Endothelial cell of umbilical vein (primary cell): ENCODE results near the gene LEAP2. TPM values are rescaled to one million over a fixed set of nuclear protein-coding genes. Genes with fewer than 3 reads are reported as not detected.

Experiments used
- BruUV-seq: library from RNA; stranded (reverse); fragments of 400-500 nt; replicated peaks from 2 replicates; lab custom pipeline; 2021; lab: Mats Ljungman, UMichigan
- CTCF ChIA-PET: fragments of 300-600, 350-600 bp; sonication (Branson Sonifier 250); formaldehyde crosslinking; loops from one replicate; lab custom pipeline; 2021; ENCODE audit warnings: antibody characterized with exemption, inconsistent platforms; lab: Charles Lee
- POLR2A ChIA-PET: fragments of 300-600, 350-600 bp; sonication (Branson Sonifier 250); formaldehyde crosslinking; loops from one replicate; lab custom pipeline; 2021; ENCODE audit warnings: antibody characterized with exemption, inconsistent platforms; lab: Charles Lee
- DNase-seq: peaks from one replicate; pipeline ENCODE4 v3.0.0-alpha.2; 2011; ENCODE audit warnings: low read depth, low spot score
- FAIRE-seq: peaks from 2 replicates; lab custom pipeline; 2011; peaks lifted over from hg19 to GRCh38; lab: Jason Lieb, UNC
- H2AFZ ChIP-seq: 2 replicates; pipeline ENCODE4 v1.6.0; 2012; ENCODE audit warnings: low read depth, low read length, control low read depth, inconsistent platforms
- H3K27ac ChIP-seq: 2 replicates; pipeline ENCODE4 v1.5.1; 2011; ENCODE audit warnings: low read depth, mild to moderate bottlenecking, control low read depth, low read length, moderate library complexity; ENCODE audit not compliant: insufficient read depth
- H3K27me3 ChIP-seq, 2 experiments: 2 replicates each; pipeline versions ENCODE4 v1.6.0 to v1.6.1; 2011; ENCODE audit warnings: low read length in 2 of 2, mixed read lengths in 1 of 2; ENCODE audit not compliant: control insufficient read depth in 2 of 2, insufficient read depth in 2 of 2
- H3K36me3 ChIP-seq, 2 experiments: 2 replicates in 1 of 2; 3 replicates in 1 of 2; pipeline ENCODE4 v1.5.1; 2011; ENCODE audit warnings: low read length in 2 of 2, mild to moderate bottlenecking in 1 of 2, moderate library complexity in 1 of 2; ENCODE audit not compliant: control insufficient read depth in 2 of 2, insufficient read depth in 2 of 2; ENCODE audit errors: extremely low read depth in 1 of 2
- H3K4me1 ChIP-seq: 3 replicates; pipeline ENCODE4 v1.5.1; 2011; ENCODE audit warnings: mild to moderate bottlenecking, low read length; ENCODE audit not compliant: control insufficient read depth, insufficient read depth; ENCODE audit errors: extremely low read depth
- H3K4me2 ChIP-seq: 2 replicates; pipeline ENCODE4 v1.6.1; 2011; ENCODE audit warnings: low read length, control low read depth, mixed read lengths; ENCODE audit not compliant: insufficient read depth
- H3K4me3 ChIP-seq, 3 experiments: fragments of 200-600 bp in 1 of 3; sonication (generic), shearing (Covaris generic) in 1 of 3; replicated peaks in 1 of 3; 2 replicates each; pipeline ENCODE4 v1.5.1; 2011 to 2016; ENCODE audit warnings: control low read depth in 3 of 3, low read length in 3 of 3, mild to moderate bottlenecking in 2 of 3, inconsistent platforms in 1 of 3, low read depth in 1 of 3, moderate library complexity in 1 of 3; ENCODE audit not compliant: insufficient read depth in 1 of 3
- H3K79me2 ChIP-seq: 2 replicates; pipeline ENCODE4 v1.6.0; 2012; ENCODE audit warnings: low read length, inconsistent platforms; ENCODE audit not compliant: control insufficient read depth, insufficient read depth
- H3K9ac ChIP-seq: replicated peaks from 2 replicates; pipeline ENCODE3; 2011; ENCODE audit warnings: low read length, control low read depth; ENCODE audit not compliant: insufficient read depth; ENCODE audit errors: extremely low read depth
- H3K9me1 ChIP-seq: replicated peaks from 3 replicates; pipeline ENCODE4 v1.6.0; 2011; ENCODE audit warnings: mild to moderate bottlenecking, low read length; ENCODE audit not compliant: control insufficient read depth, insufficient read depth; ENCODE audit errors: extremely low read depth
- H3K9me3 ChIP-seq: replicated peaks from 2 replicates; pipeline ENCODE4 v1.5.1; 2012; ENCODE audit warnings: low read length, inconsistent platforms; ENCODE audit not compliant: control insufficient read depth, insufficient read depth
- H4K20me1 ChIP-seq: replicated peaks from 2 replicates; pipeline ENCODE3; 2011; ENCODE audit warnings: mild to moderate bottlenecking, low read length; ENCODE audit not compliant: control insufficient read depth, insufficient read depth; ENCODE audit errors: extremely low read depth
- CTCF ChIP-seq, 2 donors: IDR thresholded peaks; 1 replicate in 1 of 2; 2 replicates in 1 of 2; pipeline ENCODE4 v1.5.1; 2011; ENCODE audit warnings: low read length in 2 of 2, mild to moderate bottlenecking in 2 of 2, moderate library complexity in 2 of 2, control low read depth in 1 of 2, inconsistent platforms in 1 of 2, low read depth in 1 of 2; ENCODE audit not compliant: insufficient read depth in 1 of 2; ENCODE audit errors: extremely low read depth in 1 of 2
- EZH2 ChIP-seq: IDR thresholded peaks from 2 replicates; pipeline ENCODE4 v1.6.1; 2012; ENCODE audit warnings: borderline replicate concordance, low read depth, mild to moderate bottlenecking, moderate library complexity, low read length, inconsistent platforms; ENCODE audit not compliant: severe bottlenecking
- FOS ChIP-seq: IDR thresholded peaks from 2 replicates; pipeline ENCODE4 v1.6.1; 2011; ENCODE audit warnings: mild to moderate bottlenecking, low read length, moderate library complexity, borderline replicate concordance; ENCODE audit not compliant: insufficient read depth
- GATA2 ChIP-seq: IDR thresholded peaks from 2 replicates; pipeline ENCODE4 v1.7.0; 2011; ENCODE audit warnings: low read depth, mild to moderate bottlenecking, moderate library complexity, mixed read lengths, low read length; ENCODE audit not compliant: insufficient read length, insufficient read depth
- JUN ChIP-seq: IDR thresholded peaks from 2 replicates; pipeline ENCODE4 v1.6.1; 2011; ENCODE audit warnings: borderline replicate concordance, low read depth; ENCODE audit not compliant: insufficient read length, insufficient read depth
- MAX ChIP-seq: IDR thresholded peaks from 2 replicates; pipeline ENCODE4 v1.6.1; 2011; ENCODE audit not compliant: insufficient read depth, insufficient read length
- MYC ChIP-seq: IDR thresholded peaks from one replicate; pipeline ENCODE4 v1.6.1; 2011; ENCODE audit warnings: mild to moderate bottlenecking, low read depth, low read length
- POLR2A ChIP-seq: IDR thresholded peaks from 2 replicates; pipeline ENCODE4 v1.6.1; 2012; ENCODE audit warnings: low read depth, mild to moderate bottlenecking, control low read depth, low read length
- POLR2AphosphoS5 ChIP-seq: IDR thresholded peaks from 2 replicates; pipeline ENCODE4 v1.6.1; 2012; ENCODE audit warnings: low read depth, mild to moderate bottlenecking, control low read depth, low read length, moderate library complexity; ENCODE audit not compliant: insufficient read depth
- dilution Hi-C: fragments of 300-500 bp; cut with MboI; formaldehyde crosslinking; loops from one replicate; pipeline ENCODE4 v1.15.0; 2019; ENCODE audit warnings: low sequenced_read_pairs; ENCODE audit not compliant: extremely low pct_ligation_motif_present
- intact Hi-C: fragments of 100-400 bp; cut with micrococcal nuclease; formaldehyde crosslinking; loops from one replicate; pipeline ENCODE4 v1.10.0; 2022
- polyA plus RNA-seq, 4 experiments: library from polyadenylated mRNA; depleted of rRNA in 3 of 4; stranded (reverse) in 3 of 4; unstranded in 1 of 4; fragments of >200 nt; gene quantifications; 2 replicates each; pipeline versions ENCODE4 v1.2.1 to v1.2.3, GENCODE V29; 2011 to 2012; ENCODE audit warnings: missing spikeins in 1 of 4
- total RNA-seq: library from RNA; stranded (reverse); gene quantifications from 2 replicates; pipeline ENCODE4 v1.2.3, GENCODE V29; 2021

Gene LEAP2
- total and polyA plus RNA-seq, 2 donors (not counting 3 experiments of a cell fraction or from before 2014, with no cell fraction given), result 0.37 to 0.40 TPM

GRCh38 chr5:132839426-132840301, 33.8 kb upstream of the LEAP2 start:
- Histone ChIP-seq H3K27ac (peak overlapping the region; percentile 76), H4K20me1 (no peaks in the 10 kb centered on the region), H2AFZ (peak overlapping the region; percentile 90), H3K4me1 (peaks cover 22% of the 10 kb centered on the region), H3K9ac (peak overlapping the region; percentile 35), H3K4me2 (peak overlapping the region; percentile 59), H3K9me1 (no peaks in the 10 kb centered on the region), H3K79me2 (no peaks in the 10 kb centered on the region), H3K36me3 (no peaks in the 10 kb centered on the region), H3K27me3 (no peaks in the 10 kb centered on the region), H3K9me3 (no peaks in the 10 kb centered on the region), H3K4me3 (peak overlapping the region in 1 of 3 experiments; percentile 13)
- POLR2A ChIA-PET, result interaction anchor here (0.7 kb wide), 1 partner anchor 76 kb away, joined by 3 read pairs; no protein-coding TSS in a partner anchor
- CTCF ChIA-PET, result interaction anchor here (1.0 to 2.2 kb wide), 7 partner anchors 9 to 44 kb away, joined by 3 to 10 read pairs (median 7); partner anchors contain the start of genes GDF9, SHROOM1 and UQCRQ
- dilution Hi-C loops (no loop called here), intact Hi-C loops (loop anchor here (1.0 kb wide), 2 partner anchors 9 to 27 kb away; partner anchors contain the start of genes GDF9, SHROOM1 and UQCRQ)
- FAIRE-seq (no peak), DNase-seq (peak; percentile 93)
- TF ChIP-seq FOS, result peak; percentile 38
- TF ChIP-seq POLR2AphosphoS5, result no peak
- peak; percentile 16 for TF ChIP-seq JUN
- TSS peak; percentile 50 for BruUV-seq

GRCh38 chr5:132840313-132840712, 33.2 kb upstream of the LEAP2 start:
- H3K36me3 ChIP-seq, result no peaks in the 10 kb centered on the region
- FAIRE-seq, result peak; percentile 93
- dilution Hi-C loops, result no loop called here
- no peaks in the 10 kb centered on the region for H4K20me1 ChIP-seq
- H3K27ac ChIP-seq, result peak overlapping the region; percentile 76
- intact Hi-C loops, result loop anchor here (1.0 kb wide), 1 partner anchor 26 kb away; the partner anchor contains the start of genes GDF9 and UQCRQ
- no peaks in the 10 kb centered on the region for H3K79me2 ChIP-seq
- no peaks in the 10 kb centered on the region for H3K9me1 ChIP-seq
- no peak for DNase-seq
- H3K27me3 ChIP-seq, result no peaks in the 10 kb centered on the region
- no TSS peak for BruUV-seq
- POLR2A ChIA-PET, result no interaction called here
- no peaks in the 10 kb centered on the region for H3K9me3 ChIP-seq
- H3K4me2 ChIP-seq, result peak overlapping the region; percentile 59
- H3K9ac ChIP-seq, result peak overlapping the region; percentile 35
- no peak overlapping the region for H3K4me3 ChIP-seq
- H2AFZ ChIP-seq, result peak overlapping the region; percentile 90
- peaks cover 22% of the 10 kb centered on the region for H3K4me1 ChIP-seq
- CTCF ChIA-PET, result interaction anchor here (1.0 to 2.2 kb wide), 7 partner anchors 9 to 26 kb away, joined by 3 to 10 read pairs (median 4); partner anchors contain the start of genes GDF9, SHROOM1 and UQCRQ
- no peak for TF ChIP-seq FOS
- no peak for TF ChIP-seq MYC
- no peak for TF ChIP-seq POLR2AphosphoS5
- no peak for TF ChIP-seq JUN
- TF ChIP-seq EZH2, result no peak
- TF ChIP-seq GATA2, result no peak
- TF ChIP-seq POLR2A, result no peak
- no peak for TF ChIP-seq MAX
- TF ChIP-seq CTCF (IDR thresholded peaks at IDR 0.05; ENCODE audit: extremely low read depth in 1 of 2, insufficient read depth in 1 of 2, low read depth in 1 of 2, low read length in 2 of 2), result no peak
